D721Med (cell line): ENCODE data around the gene NUP210L.

Experiments used
- DNase-seq: peaks from one replicate; pipeline ENCODE4 v3.0.0; 2011; ENCODE audit warnings: low spot score; ENCODE audit not compliant: insufficient read length
- FAIRE-seq: peaks from 2 replicates; lab custom pipeline; 2011; peaks lifted over from hg19 to GRCh38; lab: Jason Lieb, UNC
- TF ChIP-seq, protein P1 (sequence below): IDR thresholded peaks from 2 replicates; pipeline ENCODE4 v1.5.1; 2012; ENCODE audit warnings: mild to moderate bottlenecking, control low read depth; ENCODE audit not compliant: insufficient read depth; ENCODE audit errors: missing control alignments

NUP210L gene

GRCh38 chr1:153942766-153943549 lies 211.9 kb downstream of the NUP210L start:
- DNase-seq (no peak), FAIRE-seq (no peak)
- TF ChIP-seq, protein P1, sequence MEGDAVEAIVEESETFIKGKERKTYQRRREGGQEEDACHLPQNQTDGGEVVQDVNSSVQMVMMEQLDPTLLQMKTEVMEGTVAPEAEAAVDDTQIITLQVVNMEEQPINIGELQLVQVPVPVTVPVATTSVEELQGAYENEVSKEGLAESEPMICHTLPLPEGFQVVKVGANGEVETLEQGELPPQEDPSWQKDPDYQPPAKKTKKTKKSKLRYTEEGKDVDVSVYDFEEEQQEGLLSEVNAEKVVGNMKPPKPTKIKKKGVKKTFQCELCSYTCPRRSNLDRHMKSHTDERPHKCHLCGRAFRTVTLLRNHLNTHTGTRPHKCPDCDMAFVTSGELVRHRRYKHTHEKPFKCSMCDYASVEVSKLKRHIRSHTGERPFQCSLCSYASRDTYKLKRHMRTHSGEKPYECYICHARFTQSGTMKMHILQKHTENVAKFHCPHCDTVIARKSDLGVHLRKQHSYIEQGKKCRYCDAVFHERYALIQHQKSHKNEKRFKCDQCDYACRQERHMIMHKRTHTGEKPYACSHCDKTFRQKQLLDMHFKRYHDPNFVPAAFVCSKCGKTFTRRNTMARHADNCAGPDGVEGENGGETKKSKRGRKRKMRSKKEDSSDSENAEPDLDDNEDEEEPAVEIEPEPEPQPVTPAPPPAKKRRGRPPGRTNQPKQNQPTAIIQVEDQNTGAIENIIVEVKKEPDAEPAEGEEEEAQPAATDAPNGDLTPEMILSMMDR: no peak
